Activated CD8-positive, alpha-beta memory T cell treated with anti-CD3 and anti-CD28 coated beads for 1 hour (primary cell): ENCODE data around the gene KIF1B.

ENCODE experiments used
- DNase-seq, 2 donors: peaks; one replicate each; pipeline ENCODE4 v3.0.0-alpha.2; 2020; ENCODE audit warnings: low read depth in 1 of 2; ENCODE audit errors: extremely low read depth in 1 of 2

The KIF1B gene, protein sequence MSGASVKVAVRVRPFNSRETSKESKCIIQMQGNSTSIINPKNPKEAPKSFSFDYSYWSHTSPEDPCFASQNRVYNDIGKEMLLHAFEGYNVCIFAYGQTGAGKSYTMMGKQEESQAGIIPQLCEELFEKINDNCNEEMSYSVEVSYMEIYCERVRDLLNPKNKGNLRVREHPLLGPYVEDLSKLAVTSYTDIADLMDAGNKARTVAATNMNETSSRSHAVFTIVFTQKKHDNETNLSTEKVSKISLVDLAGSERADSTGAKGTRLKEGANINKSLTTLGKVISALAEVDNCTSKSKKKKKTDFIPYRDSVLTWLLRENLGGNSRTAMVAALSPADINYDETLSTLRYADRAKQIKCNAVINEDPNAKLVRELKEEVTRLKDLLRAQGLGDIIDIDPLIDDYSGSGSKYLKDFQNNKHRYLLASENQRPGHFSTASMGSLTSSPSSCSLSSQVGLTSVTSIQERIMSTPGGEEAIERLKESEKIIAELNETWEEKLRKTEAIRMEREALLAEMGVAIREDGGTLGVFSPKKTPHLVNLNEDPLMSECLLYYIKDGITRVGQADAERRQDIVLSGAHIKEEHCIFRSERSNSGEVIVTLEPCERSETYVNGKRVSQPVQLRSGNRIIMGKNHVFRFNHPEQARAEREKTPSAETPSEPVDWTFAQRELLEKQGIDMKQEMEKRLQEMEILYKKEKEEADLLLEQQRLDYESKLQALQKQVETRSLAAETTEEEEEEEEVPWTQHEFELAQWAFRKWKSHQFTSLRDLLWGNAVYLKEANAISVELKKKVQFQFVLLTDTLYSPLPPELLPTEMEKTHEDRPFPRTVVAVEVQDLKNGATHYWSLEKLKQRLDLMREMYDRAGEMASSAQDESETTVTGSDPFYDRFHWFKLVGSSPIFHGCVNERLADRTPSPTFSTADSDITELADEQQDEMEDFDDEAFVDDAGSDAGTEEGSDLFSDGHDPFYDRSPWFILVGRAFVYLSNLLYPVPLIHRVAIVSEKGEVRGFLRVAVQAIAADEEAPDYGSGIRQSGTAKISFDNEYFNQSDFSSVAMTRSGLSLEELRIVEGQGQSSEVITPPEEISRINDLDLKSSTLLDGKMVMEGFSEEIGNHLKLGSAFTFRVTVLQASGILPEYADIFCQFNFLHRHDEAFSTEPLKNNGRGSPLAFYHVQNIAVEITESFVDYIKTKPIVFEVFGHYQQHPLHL (N-terminal part only)

DNA sequence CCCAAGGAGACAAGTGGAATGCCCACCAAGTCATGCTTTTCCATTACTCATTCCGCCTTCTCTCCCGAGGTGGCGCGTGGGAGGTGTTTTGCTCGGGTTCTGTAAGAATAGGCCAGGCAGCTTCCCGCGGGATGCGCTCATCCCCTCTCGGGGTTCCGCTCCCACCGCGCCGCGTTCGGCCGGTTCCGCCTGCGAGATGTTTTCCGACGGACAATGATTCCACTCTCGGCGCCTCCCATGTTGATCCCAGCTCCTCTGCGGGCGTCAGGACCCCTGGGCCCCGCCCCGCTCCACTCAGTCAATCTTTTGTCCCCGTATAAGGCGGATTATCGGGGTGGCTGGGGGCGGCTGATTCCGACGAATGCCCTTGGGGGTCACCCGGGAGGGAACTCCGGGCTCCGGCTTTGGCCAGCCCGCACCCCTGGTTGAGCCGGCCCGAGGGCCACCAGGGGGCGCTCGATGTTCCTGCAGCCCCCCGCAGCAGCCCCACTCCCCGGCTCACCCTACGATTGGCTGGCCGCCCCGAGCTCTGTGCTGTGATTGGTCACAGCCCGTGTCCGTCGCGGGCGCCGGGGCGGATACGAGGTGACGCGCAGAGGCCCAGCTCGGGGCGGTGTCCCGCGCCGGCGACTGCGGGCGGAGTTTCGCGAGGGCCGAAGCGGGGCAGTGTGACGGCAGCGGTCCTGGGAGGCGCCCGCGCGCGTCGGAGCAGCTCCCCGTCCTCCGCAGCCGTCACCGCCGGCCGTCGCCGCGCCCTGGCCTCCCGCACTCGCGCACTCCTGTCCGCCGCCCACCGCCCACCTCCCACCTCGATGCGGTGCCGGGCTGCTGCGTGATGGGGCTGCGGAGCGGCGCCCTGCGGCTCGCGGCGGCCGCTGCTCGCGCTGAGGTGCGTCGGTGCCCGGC is at the start of gene KIF1B:
Gene KIF1B (plus strand): TSS at position 666 of the 906 bp plus-strand sequence. CDS start 21,759 bp downstream, outside the sequence.
- DNase-seq: peak; percentile 89 to 95

DNA sequence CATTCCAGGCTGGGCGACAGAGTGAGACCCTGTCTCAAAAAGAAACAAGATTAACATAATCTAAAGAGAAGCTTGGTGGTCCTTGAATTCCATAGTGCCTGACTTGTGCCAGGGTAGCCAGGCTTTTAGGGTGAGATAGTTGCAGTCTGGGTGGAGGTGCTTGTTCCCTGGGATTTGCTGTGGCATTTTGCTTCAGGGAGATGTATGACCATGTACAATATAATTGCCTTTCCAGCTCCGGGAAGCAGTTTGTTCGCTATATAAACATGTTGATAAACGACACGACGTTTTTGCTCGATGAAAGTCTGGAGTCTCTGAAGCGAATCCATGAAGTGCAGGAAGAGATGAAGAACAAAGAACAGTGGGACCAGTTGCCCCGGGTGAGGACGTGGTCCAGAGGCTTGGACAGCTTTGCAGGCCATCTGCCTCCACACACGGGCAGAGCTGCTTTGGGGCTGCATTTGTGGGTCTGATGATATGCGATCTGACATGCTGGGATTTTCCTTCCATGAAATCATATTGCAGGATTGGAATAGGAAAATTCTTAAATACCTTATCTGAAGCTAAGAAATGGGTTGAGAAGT is 49.4 kb upstream of the KIF1B start:
- no peak for DNase-seq

DNA sequence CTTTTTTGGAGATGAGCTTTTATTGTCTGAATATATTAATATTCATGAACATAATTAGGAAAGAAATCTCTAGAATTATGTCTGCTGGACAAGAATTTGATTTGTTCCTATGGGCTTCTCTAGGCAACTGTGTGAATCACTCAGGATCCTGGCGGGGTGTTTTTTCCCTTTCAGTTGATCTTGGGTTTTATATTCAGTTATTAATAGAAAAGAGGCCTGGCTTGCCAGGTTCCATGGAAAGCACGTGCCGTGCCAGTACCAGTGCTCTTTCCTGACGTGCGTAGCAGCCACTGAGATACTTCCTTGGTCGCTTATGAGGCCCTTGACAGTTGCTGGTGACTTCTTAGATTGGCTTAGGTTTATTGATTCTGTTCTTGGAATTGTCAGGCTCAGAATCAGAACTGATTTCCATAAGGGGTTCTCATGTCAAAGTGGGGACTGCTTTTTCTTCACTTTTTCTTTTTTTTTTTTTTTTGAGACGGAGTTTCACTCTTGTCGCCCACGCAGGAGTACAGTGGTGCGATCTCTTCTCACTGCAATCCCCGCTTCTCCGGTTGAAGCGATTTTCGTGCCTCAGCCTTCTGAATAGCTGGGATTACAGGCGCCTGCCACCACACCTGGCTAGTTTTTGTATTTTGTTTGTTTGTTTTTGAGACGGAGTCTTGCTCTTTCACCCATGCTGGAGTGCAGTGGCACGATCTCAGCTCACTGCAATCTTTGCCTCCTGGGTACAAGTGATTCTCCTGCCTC is 48.7 kb upstream of the KIF1B start:
- no peak for DNase-seq

DNA sequence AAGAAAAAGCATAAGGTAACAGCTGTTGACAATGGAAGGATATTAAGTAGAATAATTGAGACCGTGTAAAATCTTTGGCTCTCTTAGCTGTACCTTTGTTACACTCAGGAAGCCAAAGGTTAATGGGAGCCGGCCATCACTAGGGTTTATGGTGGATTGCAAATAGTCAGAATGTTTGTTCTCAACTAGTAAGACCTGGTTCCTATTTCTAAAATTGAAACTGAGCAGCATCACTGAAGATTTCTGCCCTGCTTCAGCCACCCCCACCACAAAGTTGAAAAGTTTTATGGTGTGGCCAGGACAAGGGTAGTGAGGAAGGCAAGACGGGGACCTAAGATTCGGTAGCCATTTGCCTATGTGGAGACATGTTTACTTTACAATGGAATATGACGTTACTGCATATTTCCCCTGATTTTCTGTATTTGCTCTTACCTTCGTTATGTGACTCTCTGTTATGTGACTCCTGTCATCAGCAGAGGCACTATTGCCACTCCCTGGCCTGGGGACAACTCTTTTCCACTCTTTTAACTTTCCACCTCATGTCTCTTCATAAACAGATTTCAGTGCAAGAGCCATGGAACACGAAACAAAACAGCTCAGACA is 41.4 kb upstream of the KIF1B start:
- DNase-seq: no peak

DNA sequence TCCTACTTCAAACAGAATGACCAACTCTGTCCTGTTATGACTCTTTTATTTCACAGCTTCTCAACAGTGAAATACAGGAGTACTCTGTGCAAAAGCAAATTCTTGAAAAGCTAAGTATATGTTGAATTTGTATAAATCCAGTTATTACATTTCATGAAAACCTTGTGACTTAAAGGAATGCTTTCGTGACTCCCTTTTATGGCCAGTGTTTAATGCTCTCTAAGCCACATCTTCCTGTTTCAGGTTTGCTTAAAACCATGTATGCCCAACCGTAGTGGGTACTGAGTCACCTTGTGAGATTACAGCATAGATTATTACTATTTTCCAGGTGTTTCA is 40.2 kb upstream of the KIF1B start:
- DNase-seq: no peak

DNA sequence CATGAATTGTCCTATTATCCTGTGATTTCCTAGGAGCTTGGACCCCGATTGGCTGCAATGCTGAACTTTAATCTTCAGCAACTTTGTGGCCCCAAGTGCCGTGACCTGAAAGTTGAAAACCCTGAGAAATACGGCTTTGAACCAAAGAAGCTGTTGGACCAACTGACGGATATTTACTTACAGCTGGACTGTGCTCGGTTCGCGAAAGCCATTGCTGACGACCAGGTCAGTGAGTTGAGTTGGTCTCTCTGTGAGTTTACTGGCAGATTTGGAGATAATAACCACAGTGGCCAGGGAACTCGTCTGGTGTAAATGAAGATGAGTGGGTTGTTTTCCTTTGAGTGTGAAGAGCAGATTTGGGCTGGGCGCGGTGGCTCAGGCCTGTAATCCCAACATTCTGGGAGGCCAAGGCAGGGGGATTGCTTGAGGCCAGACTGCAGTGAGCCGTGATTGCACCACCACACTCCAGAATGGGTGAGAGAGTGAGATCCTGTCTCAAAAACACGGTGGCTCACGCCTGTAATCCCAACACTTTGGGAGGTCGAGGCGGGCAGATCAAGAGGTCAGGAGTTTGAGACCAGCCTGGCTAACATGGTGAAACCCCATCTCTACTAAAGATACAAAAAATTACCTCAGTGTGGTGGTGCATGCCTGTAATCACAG is 39.1 kb upstream of the KIF1B start:
- no peak for DNase-seq

DNA sequence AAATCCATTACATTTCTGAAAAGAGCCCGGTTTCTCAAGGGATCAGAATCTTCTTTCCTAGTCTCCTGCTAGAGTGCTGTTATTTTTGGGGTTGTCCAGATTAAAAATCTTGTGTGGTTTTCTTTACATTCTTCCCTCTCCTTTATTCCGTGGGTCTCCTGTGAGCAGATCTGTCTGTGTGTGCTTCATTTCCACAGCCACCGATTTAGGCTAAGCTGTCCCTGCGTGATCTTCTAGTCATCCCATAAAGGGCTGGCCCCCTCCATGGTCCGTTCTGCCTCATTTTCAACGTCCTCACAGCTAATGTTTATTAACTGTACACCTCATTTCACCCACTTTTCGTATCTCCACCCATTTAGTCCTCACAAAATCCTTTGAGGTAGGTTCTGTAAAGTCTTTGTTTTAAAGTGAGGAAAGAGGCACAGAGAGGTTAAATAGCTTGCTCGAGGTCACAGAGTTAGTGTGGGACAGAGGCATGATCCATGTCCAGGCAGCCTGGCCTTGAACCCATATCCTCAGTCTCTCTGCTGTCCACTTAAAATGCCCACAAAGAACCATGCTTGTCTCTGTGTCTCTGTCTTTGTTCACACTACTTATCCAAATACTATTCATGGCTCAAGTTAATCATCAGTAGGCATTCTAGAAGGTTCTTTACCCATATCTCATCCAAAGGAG is 38.2 kb upstream of the KIF1B start:
- DNase-seq: no peak

DNA sequence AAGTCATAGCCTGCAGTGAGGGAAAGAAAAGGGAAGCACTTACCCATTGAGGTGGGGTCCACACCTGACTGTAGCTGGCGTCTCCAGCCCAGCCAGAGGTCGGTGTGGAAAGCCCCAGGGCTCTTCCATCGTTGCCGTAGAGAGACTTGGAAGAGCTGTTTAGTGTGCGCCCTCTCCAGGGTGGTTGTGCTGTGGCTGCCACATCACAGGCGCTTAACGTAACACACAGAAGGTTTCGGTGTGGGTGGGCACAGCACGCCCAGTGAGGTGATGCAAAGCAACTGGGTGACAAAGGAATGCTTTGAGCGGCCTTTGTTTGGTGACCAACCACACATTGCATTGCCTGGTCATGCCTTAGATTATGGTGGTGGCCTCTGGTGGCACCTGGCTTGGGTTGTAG is 36.8 kb upstream of the KIF1B start:
- no peak for DNase-seq

DNA sequence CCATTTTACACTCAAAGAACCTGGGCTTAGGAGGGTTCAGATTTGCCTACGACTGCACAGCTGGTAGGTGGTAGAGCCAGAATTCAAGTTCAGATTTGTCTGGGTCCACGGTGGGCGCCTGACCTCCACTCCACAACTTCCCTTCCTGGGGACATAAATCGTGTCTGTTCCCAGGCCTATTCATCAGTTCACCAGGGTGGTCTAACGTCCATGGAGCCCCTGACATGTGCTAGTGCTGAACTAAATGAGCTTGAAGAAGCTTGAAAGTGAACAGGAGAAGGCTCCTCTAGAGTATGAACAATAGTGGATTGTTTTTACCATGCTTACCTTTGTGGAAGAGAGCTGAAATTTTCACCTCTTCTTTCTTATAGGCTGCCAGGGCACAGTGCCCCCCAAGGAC is 32.5 kb upstream of the KIF1B start:
- no peak for DNase-seq

DNA sequence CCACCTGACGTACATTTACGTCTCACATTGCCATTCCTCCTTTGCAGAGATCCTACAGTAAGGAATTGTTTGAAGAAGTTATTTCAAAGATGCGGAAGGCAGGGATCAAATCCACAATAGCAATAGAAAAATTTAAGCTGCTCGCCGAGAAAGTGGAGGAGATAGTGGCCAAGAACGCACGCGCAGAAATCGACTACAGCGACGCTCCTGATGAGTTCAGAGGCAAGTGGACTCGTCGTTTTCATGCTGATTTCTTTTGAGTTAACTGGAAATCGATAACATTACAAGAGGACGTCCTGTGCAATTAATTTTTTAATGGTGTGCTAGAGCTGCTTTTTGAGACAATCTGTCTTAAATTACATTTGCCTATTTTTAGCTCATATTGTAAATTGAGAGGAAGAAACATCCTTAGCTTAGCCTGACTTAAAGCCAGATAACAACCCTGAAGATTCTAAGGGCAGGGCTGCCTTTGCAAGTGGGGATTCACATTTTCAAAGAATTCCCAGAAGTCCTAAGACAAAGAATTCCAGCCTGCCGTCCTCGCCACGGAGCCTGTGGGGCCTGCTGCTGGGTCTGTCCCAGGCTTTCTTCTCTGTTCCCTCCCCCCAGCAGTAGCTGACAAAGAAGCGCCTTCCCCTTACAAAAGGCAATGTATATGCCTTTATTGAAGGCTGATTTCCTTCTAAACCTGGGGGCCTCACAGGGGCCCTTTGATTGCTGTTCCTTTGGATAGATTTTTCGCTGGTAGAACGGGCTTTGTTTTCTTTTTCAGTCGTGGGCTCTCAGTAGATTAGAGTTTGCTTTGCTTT is 31.6 kb upstream of the KIF1B start:
- no peak for DNase-seq

DNA sequence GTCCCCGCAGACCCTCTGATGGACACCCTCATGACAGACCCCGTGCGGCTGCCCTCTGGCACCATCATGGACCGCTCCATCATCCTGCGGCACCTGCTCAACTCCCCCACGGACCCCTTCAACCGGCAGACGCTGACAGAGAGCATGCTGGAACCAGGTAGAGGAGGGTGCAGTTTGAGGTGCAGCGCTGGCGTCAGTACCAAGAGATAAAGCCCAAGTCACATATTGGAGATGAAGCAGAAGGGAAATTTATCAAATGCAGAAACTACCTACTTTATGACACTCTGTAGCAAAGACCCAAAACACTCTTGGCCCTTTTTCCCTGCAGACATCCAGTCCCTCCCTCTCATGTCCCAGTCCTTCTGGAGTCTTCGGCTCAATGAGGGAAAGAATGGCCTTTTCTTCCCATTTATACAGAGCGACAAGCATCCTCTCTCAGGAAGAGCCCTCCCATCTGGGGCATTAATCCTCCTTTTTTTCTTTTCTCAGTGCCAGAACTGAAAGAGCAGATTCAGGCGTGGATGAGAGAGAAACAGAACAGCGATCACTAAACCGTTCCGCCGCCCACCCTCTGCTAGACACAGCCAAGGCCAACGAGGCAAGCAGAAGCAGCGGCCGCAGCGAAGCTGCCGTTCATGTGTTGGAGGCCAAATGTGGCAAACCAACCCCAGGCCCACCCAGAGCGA is 30.8 kb upstream of the KIF1B start:
- DNase-seq: no peak

DNA sequence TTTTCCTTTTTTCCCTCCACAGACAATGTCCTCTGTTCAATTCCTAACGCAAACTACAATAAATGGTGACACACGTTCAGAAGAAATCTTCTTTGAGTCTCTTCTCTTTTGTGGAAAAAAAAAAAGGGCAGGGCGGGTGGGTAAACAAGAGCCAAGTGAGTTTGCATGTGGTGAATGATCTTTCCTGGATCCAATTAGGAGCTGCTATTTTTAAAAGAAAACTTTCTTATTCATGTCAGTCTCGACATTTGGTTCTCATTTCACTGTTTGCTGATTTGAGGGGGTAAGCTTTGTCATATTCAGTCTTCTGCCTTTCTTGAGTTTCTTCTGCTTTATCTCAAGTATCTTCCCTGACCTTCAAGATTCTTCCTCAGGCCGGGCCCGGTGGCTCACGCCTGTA is 29.2 kb upstream of the KIF1B start:
- no peak for DNase-seq

DNA sequence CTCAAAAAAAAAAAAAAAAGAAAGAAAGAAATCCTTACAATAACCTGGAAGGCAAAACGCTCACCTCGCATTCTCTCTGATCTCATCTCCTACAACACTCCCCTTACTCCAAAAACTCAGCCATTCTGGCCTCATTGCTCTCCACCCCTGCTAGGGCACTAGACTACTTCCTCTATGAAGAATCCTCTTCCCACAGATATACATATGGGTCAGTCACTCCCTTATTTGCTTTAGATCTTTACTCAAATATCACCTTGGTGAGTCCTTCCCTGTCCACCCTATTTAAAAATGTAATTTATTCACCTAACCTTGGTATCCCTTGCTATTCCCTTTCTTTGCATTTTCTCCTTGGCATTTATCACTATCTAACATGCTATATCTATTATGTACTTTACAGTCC is 24.6 kb upstream of the KIF1B start:
- DNase-seq: no peak

DNA sequence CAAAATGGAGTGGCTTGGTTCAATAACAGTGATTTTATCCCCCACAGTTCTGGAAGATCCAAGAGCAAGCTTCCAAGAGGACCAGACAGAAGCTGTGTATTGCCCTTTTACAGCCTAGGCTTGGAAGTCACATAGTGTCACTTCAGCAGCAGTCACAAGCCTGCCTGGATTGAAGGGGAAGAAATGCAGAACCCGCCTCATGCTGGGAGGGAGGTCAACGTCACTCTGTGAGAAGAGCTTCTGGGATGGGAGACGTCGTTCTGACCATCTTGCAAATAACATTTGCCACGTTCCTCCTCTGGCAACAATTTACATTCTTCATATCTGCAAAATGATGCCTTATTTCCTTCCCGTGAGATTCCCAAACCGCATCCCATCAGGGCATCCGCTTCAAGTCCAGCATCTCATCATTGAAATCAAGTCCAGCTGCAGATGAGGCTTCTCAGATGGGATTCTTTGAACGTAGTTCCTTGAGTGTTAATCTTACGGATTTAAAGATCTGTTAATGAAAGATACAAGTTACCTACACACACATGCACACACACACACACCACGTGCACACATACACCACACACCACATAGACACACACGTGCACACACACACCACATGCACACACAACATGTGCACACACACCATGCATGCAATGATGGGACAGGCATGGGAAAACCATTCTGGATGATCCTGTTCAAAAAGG is 23.9 kb upstream of the KIF1B start:
- DNase-seq: no peak

DNA sequence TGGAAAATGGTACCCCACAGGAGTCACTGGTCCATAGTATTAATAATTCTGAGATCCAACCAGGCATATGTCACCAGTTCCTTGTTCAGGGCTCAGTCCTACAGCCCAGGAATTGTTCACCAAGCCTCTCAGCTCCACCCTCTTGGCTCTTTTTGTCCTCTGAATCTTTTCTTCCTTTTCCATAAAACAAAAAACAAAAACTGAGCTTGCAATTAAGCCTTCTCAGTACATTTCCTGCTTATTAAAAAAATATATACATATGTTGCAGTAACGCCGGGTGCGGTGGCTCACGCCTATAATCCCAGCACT is 23.4 kb upstream of the KIF1B start:
- DNase-seq: no peak

DNA sequence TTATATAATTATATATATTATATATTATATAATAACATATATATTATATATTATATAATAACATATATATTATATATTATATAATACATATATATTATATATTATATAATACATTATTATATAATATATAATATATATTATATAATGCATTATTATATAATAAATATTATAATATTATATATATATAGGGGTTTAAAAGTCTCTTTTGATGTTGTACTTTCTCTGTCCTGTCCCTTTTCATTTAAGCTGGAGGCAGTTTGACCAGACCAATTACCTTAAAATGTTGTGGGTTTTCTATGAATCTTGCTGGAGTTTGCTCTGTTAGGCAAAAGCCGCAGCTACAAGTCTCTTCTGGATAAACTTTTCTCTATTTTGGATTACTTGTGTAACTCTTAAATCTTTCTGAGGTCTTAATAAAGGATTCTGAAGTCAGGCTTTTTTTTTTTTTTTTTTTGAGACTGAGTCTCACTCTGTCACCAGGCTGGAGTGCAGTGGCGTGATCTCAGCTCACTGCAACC is 22.2 kb upstream of the KIF1B start:
- no peak for DNase-seq
